Inferior parietal cortex (tissue), 1 donor: Measurements from ENCODE around the gene GPA33.

Source experiments
- DNase-seq: peaks from one replicate; pipeline ENCODE4 v3.0.0-alpha.2; 2016; ENCODE audit errors: extremely low spot score

The GPA33 gene, protein sequence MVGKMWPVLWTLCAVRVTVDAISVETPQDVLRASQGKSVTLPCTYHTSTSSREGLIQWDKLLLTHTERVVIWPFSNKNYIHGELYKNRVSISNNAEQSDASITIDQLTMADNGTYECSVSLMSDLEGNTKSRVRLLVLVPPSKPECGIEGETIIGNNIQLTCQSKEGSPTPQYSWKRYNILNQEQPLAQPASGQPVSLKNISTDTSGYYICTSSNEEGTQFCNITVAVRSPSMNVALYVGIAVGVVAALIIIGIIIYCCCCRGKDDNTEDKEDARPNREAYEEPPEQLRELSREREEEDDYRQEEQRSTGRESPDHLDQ

DNA sequence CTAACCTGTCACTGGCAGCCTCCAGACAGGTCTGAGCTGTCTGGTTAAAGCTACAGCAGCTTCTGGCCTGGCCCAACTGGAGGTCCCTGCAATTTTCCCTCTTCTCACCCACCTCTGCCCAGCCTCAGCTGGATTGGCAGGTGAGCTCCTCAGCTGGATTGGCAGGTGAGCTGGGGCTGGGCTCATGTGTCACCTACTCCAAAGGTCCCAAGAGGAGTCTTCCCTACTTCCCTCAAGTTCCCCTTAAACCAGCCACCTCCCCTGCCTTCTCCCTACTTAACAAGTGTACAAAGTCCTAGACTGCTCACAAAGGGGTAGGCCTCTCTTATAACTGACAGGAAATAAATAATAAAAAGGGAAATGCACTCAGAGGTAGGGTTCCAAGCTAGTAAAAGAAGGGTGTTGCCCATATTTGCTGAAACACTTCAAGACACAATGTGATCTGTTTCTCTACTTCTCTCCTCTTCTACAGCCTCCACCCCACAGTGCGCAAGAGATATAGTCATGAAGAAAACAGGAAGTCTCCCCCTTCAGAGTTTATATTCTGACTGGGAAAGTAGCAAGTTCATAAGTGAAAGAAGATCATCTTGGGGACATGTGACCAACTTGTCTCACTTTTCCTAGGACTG is at the start of gene GPA33:
Gene GPA33 (minus strand): TSS at position 64 of the 629 bp plus-strand sequence. CDS start 90 bp downstream, outside the sequence.
- DNase-seq: no peak

DNA sequence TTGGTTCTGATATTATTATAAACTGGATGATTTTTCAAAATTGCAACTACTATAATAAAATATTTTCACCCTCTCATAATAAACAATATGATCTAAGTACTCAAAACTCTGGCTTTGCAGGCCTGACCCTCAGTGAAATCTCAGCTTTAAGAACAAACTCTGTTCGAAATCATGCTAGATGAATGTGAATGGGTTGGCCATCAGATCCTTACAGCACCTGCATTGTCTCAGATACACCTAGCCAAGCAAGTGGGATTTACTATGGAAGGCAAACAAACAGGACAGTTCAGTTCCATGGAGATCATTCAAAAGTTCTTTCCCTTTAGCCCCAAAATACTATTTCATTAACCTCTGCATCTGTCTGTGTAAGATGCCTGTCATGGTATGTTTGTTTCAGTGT is 48.5 kb upstream of the GPA33 start:
- no peak for DNase-seq

DNA sequence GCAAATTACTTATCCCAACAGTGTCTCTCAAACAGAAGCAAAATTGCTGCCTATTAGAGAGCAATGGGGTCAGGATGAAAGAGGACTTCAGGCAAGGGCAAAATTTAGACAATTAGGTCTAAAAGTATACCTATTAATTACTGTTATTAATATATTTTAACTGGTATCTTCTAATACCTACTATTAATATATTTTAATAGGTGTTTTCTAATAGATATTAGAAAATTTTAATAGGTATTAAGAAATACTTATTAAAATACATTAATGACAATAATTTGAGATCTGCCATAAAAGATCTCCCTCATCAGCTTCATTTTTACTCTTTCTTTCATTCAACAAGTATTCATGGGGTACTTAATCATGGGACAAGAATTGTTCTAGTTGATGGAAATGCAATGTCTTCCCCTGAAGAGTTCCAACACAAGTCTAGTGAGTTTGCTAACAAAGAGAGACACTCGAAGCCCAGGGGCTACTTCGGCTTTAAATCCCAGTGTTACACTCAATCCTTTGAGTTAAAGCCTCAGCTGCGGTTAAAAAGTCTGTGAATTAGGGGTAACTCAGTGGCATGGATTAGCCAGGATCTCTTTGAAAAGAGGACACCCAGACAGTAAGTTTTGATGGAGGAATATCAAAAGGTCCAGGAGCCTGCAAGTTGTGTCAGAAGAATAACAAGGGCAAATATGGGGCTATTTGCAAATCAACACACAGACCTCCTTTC is 47.8 kb upstream of the GPA33 start:
- DNase-seq: no peak

DNA sequence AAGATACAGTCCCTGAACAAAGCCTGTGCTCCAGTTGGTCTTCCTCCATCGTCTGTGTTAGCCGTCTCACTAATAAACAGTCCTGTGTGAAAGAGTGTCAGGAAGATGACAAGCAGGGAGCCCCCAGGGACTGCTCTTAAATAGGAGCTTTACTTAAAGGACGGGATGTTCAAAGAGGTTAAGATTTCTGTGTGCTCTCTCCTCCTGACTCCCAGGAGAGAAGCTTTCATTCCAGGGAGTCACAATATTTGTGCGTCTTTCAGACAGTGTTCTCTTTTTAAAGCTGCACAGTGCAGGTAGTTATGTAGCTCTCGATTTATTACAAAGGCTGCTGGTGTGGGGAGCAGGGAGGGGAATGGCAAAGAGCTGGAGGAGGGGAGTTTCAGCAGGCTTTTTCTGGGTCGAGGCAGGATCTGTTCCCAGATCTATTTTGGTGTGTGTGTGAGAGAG is 47.2 kb upstream of the GPA33 start:
- DNase-seq: no peak

DNA sequence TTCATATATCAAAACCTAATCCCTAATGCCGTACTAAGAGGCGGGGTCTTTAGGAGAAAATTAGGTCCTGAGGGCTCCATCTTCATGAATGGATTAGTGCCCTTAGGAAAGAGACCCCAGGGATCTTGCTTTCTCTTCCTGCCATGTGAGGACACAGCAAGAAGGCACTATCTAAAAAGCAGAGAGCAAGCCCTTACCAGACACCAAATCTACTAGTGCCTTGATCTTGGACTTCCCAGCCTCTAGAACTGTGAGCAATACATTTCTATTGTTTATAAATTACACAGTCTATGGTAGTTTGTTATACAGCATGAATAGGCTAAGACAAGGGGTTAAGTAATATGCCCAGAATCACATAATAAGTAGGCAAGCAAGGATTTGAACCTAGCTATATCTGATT is 46.6 kb upstream of the GPA33 start:
- no peak for DNase-seq

DNA sequence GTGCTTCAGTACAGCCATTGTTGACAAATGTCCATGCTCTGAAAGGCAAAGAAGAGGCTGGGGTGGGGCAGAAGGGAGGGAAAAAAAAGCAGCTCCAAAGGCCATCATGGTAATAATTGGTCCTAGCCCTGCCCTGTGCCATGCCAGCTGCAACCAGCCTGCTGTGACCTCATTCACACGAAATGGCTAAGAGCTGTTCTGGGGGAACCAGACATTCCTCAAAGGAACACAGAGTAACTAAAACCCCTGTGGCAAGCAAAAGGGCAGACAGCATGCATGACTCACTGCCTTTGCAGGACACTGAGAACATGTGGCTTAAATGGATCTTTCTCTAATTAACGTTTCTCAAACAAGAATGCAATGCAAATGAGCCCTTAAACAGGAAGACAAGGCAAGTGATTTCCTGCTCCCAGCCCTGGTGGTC is 46.0 kb upstream of the GPA33 start:
- DNase-seq: no peak

DNA sequence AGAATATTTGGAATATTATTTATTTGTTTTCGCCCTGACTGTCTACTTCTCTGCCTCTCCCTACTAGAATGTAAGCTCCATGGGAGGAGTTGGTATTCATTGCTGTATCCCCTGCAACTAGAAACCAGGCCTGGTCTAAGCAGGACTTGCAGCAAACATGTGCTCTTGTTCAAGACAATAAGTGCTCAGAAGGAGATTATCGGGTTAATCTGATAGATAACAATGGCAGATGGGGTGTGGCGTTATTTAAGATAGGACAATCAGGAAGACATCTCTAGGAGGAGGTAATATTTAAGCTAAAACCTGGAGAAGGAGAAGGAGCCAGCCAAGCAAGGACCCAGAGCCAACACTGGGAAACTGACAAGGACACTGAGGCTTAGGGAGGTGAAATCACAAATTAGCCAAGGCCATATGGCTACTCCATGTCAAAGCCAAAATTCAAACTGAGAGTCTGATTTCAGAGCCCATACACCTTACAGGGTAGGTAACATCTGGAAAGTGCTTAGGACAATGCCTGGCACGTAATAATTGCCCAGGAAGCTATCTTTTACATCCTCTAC is 45.2 kb upstream of the GPA33 start:
- no peak for DNase-seq

DNA sequence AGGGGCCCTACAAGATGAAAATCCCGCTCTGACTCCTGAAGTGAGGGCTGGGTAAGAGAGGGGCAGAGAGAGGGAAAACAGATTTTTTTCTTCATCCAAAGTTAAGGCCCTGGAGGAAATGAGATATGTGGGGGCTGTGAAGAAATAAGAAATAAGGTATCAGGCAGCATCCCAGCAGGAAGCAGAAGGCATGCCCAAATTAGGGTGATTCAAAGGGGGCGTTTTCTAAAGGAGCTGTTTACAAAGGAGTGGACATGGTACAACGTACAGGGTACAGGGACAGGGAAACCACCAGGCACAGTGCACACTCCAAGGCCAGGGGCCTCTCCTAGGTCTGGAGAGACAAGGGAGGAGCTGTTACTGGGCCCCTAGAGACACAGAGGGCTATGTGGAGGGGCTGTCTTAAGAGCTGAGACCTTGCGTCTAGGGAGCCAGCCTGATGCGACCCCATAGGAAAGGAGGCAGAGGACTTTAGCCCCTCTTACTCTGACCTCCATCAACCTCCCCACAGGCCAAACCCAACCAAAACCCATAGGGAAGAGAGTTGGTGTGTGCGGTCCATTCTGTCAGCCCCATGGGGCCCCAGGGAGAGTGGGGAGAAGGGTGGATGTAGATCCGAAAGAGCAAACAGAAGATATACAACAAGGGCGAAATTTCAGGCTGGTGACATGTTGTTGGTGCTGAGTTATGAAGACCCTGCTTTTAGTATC is 42.3 kb upstream of the GPA33 start:
- DNase-seq: no peak

DNA sequence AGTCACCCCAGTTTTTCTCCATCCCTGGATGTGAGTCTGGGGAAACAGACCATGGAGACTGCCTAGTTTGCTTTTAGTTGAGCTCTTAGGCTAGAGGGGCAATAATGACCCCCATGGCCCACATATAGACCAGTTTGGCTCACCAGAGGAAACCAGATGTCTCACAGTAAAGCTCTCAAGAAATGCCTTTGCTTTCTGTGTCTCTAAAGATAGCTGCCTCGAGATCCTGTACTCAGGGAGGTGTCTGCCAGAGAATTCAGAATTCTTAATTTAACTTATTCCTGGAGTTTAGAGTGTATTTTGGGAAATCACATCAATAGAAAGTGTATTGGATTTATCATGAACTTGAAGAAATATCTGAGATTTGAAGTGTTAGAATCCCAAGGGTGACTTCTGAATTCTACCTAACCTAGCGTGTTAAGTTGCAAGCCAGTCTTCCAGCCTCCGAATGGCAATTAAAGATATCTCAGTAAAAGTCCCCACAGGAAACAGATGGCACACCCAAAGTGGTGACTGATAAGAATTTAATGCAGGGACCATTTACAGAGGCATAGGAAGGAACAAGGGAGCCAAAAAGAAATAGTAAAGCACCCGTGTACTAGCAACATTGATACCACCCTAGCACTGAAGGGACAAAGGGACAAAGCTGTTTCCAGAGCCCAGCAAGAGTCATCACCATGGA is 40.8 kb upstream of the GPA33 start:
- DNase-seq: no peak

DNA sequence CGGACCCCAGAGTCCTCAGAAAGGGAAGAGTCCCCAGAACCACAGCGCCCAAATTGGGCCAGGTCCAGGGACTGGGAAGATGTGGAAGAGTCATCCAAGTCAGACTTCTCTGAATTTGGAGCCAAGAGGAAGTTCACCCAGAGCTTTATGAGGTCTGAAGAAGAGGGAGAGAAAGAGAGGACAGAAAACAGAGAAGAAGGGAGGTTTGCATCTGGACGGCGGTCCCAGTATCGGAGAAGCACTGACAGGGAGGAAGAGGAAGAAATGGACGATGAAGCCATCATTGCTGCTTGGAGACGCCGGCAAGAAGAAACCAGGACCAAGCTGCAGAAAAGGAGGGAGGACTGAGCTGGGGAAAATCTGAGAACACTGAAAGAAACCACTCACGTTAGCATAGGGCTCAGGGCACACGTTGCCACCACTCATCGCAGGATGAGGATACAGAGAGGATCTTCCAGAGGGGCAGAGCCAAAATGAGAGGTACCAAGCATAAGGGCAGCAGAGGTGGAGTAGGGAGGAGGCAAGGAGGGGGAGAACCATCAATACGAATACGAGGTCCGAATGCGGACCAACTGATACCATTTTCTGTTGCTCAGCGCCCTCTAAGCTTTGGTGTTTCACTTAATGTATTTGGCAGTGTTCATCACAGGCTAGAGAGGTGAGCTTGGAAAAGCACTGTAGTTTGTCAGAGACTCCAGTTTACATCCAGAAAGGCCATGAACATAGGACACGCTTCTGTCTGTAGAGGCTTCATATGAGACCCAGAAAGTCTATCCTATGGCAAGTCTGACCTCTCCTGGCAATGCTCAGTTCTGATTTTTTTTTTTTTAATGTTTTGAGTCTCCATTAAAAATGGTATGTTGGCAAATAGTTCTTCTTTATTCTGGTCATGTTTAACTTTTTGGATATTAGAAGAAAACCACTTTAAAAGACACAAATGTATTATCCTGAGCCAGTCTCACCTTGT is 38.4 kb upstream of the GPA33 start:
- DNase-seq: no peak

DNA sequence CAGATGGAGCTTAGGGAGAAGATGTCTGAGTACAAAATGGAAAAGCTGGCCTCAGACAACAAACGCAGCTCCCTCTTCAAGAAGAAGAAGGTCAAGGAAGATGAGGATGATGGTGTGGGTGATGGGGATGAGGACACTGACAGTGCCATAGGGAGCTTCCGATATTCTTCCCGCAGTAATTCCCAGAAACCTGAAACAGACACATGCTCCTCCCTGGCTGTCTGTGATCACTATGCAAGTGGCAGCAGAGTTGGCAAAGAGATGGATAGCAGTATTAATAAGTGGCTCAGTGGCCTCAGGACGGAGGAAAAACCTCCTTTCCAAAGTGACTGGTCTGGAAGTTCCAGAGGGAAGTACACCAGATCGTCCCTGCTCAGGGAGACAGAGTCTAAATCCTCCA is 37.5 kb upstream of the GPA33 start:
- DNase-seq: no peak

DNA sequence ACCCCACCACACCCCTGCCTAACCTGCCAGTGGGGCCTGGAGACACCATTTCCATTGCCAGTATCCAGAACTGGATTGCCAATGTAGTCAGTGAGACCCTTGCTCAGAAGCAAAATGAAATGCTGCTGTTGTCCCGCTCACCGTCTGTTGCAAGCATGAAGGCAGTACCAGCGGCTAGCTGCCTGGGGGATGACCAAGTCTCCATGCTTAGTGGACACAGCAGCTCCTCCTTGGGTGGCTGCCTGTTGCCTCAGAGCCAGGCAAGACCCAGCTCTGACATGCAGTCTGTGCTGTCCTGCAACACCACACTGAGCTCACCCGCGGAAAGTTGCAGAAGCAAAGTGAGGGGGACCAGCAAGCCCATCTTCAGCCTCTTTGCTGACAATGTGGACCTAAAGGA is 37.1 kb upstream of the GPA33 start:
- DNase-seq: no peak

DNA sequence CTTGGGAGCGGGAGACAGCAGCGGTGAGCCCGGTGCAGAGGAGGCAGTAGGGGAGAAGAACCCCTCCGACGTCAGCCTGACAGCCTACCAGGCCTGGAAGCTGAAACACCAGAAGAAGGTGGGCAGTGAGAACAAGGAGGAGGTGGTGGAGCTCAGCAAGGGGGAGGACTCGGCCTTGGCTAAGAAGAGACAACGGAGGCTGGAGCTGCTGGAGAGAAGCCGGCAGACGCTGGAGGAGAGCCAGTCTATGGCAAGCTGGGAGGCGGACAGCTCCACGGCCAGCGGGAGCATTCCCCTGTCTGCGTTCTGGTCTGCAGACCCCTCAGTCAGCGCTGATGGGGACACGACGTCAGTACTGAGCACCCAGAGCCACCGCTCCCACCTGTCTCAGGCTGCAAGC is 36.6 kb upstream of the GPA33 start:
- no peak for DNase-seq

DNA sequence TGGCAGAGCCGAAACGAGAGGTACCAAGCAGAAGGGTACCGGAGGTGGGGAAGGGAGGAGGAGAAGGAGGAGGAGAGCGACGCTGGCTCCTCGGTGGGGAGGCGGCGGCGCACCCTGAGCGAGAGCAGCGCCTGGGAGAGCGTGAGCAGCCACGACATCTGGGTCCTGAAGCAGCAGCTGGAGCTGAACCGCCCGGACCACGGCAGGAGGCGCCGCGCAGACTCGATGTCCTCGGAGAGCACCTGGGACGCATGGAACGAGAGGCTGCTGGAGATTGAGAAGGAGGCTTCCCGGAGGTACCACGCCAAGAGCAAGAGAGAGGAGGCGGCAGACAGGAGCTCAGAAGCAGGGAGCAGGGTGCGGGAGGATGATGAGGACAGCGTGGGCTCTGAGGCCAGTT is 36.1 kb upstream of the GPA33 start:
- no peak for DNase-seq

DNA sequence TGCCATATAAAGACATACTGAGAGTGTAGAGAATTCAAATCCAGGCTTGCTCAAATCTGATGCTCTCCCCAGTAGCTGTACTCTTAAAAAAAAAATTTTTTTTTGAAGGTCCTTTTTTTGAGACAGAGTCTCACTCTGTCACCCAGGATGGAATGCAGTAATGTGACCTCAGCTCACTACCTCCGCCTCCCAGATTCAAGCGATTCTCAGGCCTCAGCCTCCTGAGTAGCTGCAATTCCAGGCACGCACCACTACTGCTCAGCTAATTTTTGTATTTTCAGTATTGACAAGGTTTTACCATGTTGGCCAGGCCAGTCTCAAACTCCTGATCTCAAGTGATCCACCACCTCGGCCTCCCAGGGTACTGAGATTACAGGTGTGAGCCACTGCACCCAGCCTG is 32.4 kb upstream of the GPA33 start:
- no peak for DNase-seq

DNA sequence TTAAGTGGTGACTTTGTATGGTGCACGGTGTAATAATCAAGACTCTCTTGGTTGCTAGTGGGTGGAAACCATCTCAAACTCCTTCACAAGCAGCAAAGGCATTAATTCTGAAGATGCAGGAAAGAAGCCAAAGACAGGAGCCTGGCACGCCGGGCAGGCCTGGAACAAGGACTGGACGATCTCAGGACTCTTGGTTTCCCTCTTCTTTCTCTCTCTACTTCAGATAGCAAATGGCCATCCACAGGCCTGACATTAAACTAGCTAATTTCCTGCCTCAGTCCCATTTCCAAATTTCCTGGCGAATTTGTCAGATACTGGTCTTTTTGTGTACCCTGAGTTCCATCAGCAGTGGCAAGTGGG is 31.9 kb upstream of the GPA33 start:
- no peak for DNase-seq

DNA sequence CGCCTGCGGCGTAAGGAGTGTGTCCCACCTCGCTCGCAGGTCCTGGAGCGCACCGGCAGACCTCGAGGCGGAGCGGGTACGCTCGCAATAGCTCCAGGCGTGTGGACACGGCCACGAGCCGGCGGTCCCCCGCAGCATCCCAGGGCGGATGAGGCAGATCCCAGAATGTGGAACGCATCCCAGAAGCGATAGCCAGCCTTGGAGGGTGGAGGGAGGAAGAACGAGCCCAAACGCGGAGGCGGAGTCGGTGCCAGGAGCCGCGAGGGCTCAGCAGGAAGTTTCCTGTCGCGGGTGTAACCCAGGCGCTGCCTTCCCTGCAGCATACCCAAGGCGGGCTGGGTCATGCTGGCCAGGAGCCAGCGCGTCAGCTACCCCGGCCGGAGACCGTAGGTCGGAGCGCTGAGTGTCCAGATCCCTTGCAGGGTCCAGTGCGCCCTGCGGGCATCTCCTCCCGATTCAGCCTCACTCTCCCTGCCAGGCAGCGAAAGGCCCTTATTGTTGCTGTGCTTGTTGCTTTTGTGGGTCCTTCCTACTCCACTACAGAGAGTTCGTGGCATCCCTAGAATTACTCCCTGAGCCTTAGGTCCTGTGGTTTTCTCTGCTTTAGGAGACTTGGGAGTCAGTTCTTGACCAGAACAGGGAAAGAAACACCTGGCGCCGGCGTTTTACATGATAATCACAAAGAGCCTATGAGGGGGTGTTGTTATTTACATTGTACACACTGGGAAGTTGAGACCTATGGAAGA is 31.4 kb upstream of the GPA33 start:
- DNase-seq: no peak

DNA sequence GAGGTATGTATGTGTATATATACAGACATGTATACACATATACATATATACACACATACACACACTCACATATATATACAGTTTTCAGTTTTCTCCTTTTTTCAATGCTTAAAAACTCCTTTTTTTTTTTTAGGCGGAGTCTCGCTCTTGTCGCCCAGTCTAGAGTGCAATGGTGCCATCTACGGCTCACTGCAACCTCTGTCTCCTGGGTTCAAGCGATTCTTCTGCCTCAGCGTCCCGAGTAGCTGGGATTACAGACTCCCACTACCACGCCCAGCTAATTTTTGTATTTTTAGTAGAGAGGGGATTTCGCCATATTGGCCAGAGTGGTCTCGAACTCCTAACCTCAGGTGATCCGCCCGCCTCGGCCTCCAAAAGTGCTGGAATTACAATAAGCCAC is 30.7 kb upstream of the GPA33 start:
- no peak for DNase-seq

DNA sequence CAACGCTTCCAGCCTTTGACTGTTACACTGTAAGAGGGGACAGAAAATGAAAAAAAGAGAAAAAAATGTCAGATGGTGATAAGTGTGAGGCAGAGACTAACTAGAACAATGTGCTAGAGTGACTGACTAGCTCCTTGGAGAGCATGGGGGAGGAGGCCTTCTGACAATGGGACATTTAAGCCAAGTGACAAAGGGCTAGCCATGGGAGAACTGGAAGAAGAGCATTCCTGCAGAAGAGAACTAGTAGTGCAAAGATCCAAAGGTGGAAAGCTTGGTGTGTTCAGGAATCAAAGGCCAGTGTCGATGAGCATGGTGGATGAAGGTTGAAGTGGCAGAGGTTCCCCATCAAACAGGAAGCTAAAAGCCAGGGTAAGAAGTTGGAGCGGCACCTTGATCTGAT is 29.5 kb upstream of the GPA33 start:
- DNase-seq: no peak

DNA sequence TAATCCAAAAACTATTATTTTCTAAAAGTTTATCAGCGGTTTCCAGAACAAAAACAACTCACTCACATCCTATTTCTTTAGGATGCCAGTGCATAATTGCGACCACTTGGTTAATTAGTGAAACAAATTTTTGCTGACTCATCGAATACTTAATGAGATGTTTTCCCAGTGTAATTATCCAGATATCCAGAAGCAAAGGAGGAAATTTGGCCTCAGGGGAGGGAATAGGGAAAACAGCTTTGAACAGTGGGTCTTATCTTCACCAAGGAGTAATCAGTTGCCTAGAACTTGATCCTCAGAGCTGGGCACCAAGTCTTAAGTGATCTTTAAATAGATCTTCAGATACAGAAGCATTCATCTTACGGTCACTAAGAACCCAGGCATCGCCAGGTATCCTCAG is 28.0 kb upstream of the GPA33 start:
- no peak for DNase-seq
